GM18499 (cell line): ENCODE data around the gene KLHL36.
"Not testable (repeated sequence)": the region's sequence is repeated elsewhere in the genome, so short reads cannot be mapped to it uniquely, and the experiment has no call there.

ENCODE experiments used
- ATAC-seq: cut with Tn5 transposase; IDR thresholded peaks from one replicate; pipeline ENCODE4 v1.9.1; 2021; ENCODE audit warnings: moderate number of reproducible peaks; ENCODE audit not compliant: insufficient read depth, unreplicated experiment

The KLHL36 gene

DNA sequence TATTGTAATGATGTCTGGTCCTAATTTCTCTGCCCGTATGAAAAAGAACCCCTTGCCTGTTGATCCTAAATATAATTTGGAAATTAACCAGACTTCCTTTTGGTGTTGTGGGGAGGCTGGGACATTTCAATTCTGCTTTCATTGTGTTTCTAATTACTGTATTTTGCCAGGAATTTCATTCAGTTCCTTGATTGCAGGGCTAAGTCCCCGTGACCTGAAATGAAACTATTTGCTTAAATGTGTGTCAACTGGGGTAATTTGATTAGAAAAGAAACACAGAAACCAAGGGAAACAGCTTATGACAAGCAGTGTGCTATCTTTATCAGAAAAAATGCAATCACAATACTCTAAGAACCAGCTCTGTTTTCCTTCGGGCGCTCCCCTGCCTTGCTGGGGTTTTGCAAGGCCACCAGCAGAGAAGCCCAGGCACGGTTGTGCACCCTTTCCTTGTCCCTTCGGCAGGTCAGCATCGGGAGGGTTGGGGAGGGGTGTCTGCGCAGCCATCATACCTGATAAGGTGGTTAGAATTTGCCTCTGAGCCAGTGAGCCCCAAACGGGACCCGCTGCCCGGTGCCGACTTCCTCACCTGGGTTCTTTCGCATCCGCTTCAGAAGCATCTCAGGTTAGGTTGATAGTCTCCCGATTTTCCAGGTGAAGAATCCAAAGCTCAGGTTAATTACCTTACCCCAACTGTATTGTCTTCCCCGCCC is 19.4 kb downstream of the KLHL36 start:
- ATAC-seq = no peak

DNA sequence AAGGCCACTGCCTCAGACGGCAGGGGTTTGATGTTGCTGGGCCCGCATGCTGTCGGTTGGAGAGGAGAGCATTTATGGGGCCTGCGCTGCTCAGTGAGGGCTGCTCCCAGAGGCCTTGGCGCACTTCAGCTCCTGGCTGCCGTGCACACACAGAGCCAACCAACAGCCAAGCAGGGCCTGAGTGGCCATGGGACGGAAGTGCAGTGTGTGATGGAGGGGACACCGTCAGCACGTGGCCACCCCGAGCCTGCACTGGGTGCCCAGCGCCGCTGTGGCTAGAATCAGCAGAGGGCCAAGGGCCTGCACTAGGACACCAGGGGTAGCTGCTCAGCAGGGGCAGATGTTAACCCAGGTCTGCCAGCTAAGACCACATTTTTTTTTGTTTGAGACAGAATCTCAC is 21.8 kb downstream of the KLHL36 start:
- no peak for ATAC-seq

DNA sequence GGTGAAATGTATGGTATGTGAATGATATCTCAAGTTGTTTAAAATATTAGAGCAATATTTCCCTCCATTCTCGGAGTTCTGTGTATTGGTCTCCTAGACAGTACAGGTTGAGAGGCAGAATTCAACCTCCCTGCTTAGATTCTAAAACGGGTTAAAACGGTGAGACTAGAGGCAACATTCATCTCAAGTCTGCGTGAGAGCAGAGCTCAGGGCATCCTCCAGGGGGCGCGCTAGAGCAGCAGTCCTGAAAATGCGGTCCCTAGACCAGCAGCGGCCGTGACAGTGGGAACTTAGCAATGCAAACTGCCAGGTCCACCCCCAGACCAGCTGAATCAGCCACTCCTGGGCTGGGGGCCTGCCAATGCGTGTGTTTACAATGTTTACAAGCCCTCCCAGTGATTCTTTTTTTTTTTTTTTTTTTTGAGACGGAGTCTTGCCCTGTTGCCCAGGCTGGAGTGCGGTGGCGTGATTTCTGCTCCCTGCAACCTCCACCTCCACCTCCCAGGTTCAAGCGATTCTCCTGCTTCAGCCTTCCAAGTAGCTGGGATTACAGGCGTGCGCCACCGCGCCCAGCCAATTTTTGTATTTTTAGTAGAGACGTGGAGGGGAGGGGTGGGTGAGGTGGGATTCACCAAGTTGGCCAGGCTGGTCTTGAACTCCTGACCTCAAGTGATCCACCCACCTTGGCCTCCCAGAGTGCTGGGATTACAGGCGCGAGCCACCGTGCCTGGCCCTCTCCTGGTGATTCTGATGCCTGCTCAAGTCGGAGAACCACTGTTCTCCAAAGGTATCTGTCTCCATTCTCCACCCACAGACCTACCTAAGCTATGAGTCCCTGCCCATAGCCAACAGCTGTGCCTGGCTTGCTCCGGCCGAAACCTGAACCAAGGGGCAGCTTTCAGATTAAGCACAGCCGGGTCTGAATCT is 24.2 kb downstream of the KLHL36 start:
- ATAC-seq = no peak

DNA sequence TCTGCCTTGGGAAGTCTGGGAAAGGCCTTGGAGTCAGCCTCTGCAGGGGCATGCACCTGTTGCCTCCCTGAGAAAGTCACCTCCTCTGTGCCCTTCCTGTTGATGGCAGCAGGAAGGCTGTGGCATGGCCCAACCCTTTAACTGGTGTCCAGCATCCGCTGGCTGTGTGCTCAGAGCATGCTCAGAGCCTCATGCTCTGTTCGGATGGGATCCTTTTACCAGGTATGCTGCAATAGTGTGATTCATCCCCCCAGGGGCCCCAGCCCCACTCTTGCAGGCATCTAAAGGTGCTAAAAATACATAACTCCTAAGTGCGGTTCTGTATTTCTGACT is 24.9 kb downstream of the KLHL36 start:
- ATAC-seq = no peak

DNA sequence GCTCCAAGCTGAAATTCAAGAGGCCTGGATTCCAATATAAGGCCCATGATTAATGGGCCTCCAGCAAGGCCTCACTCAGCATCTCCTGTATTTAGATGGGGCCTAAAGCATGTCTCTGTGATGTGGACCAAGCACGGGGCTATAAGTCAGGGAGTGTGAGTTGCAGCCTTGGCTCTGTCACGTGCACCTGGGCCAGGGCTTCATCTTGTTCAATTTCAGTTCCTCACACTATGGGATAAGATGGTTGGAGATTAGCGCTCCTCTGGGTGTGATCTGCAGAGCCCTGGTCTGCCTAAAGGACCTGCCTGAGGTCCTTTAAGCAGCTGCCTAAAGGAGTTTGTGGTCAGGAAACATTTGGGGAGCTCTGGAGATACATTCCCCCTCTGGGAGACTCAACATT is 25.2 kb downstream of the KLHL36 start:
- no peak for ATAC-seq

DNA sequence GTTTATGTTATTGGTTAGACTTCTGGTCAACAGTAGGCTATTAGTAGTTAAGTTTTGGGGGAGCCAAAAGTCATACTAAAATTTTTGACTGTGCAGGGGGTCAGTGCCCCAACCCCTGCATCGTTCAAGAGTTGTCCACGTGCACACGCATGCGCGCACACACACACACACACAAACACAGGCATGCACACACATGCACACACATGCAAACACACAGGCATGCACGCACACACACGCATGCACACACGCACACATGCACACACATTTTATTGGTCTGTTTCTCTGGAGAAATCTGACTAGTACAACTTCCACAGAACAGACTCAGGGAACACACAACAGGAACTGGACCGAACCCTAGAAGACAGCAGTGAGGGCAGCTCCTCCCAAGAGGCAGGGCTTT is 27.1 kb downstream of the KLHL36 start:
- ATAC-seq = no peak

DNA sequence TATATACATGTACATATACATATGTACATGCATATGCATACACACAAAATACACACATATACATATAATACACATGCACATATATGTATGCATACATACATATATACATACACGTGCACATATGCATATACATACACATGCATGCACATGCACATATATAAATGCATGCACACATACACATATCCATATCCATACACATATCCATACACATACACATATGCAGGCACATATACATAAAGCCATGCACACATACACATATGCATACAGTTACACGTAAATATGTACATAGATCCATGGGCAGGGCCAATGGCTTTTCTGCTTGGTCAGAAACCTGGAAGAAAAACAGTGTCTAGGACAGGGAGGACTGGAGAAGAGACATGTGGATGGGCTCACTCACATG is 27.6 kb downstream of the KLHL36 start:
- no peak for ATAC-seq

DNA sequence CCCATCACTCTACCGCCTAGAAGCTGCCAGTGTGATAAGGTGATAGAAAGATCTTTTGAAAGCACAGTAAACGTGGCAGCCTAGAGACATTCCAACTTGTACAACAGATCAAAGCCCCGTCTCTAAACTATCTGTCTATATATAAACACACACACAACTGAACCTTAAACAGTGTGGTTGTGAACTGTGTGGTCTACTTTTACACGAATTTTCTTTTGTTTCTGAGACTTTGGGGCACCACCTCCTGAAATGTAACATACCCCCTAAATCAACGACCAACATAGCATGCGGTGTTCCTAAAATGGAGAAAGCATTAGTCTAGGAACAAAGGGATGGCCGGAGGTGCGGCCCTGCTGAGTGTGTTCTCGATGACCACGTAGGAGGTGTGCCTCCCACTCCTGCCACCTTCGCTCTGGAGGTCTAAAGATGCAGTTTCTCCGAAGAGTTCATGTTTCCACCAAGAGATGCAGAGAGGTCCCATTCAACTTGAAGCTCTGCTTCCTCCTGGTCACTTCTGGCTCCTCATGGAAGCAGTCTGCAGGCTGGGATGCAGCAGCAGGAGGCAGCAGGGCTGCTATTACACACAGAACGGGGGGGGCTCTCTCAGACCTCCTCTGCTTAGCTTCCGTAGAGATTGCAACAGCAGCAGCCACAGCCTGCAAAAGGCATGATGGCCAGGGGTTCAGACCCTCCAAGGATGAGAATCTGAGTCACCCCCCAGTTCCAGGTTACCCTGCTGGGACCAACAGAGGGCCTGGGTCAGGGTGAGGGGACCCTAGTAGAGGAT is 28.9 kb downstream of the KLHL36 start:
- no peak for ATAC-seq

DNA sequence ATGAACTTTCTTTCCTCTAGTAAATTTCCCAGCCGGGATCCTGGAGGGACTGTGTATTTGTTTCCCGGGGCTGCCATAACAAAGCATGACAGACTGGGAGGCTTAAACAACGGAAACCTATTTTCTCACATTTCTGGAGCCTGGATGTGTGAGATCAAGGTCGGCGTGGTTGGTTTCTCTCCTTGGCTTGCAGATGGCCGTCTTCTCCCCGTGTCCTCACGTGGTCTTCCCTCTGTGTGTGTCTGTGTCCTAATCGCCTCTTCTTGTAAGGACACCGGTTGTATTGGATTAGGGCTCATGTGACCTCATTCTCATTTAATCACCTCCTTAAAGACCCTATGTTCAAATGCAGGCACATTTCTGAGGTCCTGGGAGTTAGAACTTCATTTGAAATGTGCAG is 29.5 kb downstream of the KLHL36 start:
- ATAC-seq = no peak

DNA sequence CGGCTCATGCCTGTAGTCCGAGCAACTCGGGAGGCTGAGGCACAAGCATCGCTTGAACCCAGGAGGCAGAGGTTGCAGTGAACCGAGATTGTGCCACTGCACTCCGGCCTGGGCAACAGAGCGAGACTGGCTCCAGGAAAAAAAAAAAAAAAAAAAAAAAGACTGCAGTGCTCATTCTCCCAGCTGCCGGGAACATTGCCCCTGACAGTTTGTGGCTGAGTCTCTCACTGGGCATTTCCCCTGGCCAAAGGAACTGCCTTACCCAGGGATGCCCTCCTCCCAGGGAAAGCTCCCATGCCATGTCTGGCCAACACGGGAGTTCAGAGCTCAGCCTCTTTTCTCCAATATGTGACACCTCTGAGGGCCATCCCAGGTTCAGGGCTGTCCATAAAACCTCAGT is 30.2 kb downstream of the KLHL36 start:
- no peak for ATAC-seq

DNA sequence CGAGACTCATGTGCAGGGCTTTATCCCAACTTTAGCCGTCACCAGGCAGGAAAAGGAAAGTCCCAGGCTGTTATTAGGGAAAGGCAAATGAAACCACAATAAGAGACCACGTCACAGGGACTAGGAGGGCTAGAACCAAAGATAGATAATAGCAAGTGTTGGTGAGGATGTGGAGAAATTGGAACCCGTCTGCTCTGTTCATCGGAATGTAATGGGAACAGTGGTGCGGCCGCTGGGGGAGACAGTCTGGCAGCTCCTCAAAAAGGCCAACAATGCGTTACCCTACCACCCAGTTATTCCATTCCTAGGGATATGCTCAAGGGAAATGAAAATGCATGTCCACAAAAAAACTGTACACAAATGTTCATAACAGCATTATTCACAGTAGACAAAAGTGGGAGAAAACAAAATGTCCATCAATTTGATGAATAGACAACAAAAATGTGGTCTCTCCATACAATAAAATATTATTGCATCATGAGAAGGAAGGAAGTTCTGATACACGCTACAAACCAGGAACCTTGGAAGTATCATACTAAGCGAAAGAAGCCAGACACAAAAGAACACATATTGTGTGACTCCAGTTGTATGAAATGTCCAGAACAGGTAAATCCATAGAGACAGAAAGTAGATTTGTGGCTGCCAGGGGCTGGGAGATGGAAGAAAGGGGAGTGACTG is 32.0 kb downstream of the KLHL36 start:
- ATAC-seq = no peak

DNA sequence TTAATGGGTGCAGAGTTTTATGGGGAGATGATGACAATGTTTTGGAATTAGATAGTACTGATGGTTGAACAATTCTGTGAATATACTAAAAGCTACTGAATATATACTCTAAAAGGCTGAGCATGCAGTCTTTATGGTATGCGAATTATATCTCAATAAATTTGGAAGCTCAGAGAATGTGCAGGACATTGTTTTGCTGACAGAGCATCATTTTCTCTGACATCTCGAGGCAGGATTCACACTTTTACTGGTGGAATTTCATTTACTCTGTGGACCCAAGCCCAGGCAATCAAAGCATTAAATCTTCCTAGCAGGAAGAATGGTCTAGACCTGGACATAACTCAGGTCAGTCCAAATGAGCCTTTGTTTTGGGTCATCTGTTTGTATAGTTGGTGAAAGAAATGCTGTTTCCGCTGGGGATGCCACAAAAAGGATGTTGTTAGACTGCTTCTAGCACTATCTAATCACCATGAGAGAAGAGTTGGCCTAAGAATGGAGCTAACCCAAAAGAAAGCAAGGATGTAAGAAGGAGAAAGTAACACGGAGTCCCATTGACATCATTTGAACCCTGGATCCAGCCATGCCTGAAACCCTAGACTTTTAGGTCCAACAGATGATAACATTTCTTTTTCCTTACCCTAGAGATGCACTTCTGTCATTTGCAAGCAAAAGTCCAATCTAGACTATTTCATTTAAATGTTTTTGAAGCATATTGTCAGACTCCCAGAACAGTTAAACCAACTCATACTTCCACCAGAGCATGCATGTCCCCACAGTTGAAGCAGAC is 32.7 kb downstream of the KLHL36 start:
- no peak for ATAC-seq

DNA sequence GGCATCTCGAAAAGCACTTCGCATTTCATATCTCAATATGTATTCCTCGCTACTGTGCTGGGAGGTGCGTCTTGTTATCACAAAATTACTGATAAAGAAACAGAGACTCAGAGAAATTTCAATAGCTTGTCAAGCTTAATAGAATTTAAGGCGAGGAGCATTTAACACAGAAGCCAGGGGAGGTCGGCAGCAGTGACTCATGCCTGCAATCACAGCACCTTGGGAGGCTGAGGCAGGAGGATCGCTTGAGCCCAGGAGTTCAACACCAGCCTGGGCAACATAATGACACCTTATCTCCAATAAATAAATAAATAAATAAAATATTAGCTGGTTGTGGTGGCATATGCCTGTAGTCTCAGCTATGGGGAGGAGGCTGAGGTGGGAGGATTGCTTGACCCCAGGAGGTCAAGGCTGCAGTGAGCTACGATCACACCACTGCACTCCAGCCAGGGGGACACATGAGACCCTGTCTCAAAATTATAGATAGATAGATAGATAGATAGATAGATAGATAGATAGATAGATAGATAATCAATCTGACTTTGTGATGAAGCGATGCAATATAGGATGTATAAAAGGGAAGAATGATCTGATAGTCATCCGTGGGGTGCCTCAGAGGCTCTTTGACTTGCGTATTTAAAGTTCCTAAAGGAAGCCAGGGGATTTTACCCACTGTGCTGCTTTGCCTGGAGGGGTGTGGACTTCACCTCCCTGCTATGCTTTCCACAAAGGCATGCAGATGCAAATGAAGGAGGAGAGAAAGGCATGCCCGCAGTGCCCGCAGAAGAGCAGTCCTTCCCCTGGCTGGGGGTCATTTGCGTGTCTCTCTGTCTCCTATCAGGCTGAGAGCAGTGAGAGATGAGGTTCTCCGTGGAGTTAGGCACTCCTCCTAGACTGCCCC is 35.6 kb downstream of the KLHL36 start:
- ATAC-seq = no peak

DNA sequence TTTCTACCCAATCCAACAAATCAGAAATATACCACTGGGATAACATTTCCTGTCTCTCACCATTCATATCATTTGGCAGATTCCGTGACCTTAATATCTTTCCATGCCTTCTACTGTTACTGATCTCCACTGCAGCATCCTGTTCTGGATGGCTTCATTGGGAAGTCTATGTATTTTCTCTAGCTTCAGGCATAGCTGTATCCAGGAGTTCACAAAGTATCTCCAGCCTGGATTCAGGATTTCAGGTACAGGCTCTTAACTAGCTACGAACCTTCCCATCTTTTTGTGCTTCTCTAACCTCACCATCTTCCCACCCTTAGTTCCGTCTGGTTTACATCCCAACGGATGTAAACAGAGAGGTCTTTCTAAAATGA is 36.3 kb downstream of the KLHL36 start:
- ATAC-seq = no peak

DNA sequence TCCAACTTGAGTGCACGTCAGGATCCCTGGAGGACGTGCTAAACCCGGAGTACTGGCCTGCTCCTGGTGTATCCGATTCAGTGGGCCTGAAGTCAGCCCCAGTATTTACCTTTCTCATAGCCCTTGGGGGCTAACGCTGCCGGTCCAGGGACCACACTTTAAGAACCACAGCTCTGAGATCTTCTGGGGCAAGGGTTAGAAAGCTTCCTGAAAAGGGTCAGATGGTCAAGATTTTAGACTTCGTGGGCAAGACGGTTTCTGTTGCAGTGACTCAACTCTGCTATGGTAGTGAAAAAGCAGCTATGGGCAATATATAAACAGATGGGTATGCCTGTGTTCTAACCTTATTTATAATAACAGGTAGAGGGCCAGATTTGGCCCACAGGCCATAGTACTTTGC is 36.9 kb downstream of the KLHL36 start:
- no peak for ATAC-seq

DNA sequence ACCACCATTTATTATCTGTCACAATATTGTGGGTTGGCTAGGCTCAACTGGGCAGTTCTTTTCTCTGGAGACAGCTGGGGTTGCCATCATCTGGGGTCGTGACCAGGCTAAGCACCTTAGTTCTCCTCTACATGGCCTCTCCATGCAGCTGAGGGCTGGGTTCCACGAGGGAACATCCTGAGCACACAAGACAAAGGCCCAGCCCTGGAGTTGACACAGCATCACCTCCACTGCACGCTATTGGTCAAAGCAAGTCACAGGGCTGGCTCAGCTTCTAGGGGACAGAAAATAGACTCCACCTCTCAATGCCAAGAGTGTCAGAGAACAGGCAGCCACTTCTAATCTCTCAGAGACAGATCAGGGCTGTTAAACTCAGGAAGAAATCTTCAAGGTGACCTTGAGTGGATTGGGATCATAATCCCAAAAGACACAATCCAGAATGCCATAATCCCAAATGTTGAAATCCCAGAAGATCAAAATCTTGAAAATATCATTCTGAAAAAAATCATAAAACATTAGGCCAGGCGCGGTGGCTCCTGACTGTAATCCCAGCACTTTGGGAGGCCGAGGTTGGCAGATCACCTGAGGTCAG is 38.5 kb downstream of the KLHL36 start:
- ATAC-seq = no peak

DNA sequence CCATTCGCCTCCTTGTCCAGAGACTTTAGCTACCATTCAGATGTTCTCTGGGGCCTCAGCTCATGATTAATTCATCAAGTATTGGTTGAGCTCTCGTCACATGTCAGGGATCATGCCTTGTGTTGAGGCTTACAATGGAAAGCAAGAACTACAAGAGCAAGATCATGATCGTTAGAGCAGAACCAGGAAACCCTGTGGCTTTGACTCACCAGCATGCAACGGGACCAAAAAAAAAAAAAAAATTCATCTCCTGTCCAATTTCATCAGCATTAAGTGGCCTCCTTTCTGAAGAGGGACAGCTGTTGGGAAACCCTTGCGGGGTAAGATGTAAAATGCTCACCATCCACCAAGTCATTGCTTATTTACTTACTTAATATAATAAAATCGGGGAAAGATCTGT is 39.4 kb downstream of the KLHL36 start:
- ATAC-seq = peak; percentile 68

DNA sequence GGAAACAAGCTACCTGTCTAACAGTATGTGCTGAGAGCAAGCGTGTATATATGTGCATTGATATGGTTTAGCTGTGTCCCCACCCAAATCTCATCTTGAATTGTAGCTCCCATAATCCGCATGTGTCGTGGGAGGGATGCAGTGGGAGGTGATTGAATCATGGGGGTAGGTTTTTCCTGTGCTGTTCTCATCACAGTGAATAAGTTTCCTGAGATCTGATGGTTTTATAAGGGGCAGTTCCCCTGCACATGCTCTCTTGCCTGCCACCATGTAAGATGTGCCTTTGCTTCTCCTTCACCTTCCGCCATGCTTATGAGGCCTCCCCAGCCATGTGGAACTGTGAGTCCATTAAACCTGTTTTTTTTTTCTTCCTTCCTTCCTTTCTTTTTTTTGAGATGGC is 39.9 kb downstream of the KLHL36 start:
- ATAC-seq = not testable (repeated sequence)
